Measurements from ENCODE around the gene CAPN5. TPM values are rescaled to one million over a fixed set of nuclear protein-coding genes. Genes with fewer than 3 reads are reported as not detected.

The CAPN5 gene
- total and polyA plus RNA-seq, 4 donors: 6.5 to 25.8 (median 18.2) TPM

DNA sequence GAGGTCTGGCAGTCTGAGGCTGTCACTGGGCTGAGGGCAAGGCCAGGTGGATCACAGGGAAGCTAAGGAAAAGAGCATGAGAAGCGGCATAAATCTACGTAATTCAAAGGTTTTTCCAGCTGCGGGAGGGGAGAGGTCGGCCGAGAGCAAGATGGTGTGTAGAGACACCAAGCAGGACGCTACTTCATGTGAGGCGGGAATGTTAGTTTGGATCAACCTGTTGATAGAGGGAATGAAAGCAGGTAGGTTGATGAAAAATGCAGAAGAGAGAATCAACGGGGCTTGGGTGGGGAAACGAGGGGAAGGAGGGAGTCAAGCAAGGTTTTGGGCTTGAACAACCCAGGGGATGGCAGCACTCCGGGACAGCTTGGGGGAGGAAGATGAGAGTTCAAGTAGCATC lies 29.7 kb upstream of the CAPN5 start:
- Histone ChIP-seq H3K9ac (ENCODE audit: low read depth in 1 of 2, low read length in 2 of 2) (no peak overlapping the region), H3K36me3 (ENCODE audit: control insufficient read depth in 4 of 4, insufficient read depth in 3 of 4, low read depth in 1 of 4, low read length in 3 of 4) (no peaks in the 10 kb centered on the region), H3K4me1 (ENCODE audit: control insufficient read depth in 4 of 4, insufficient read depth in 4 of 4, low read length in 3 of 4) (peaks cover 0 to 12% (median 3%) of the 10 kb centered on the region in 4 donors), H3K9me3 (ENCODE audit: control insufficient read depth in 4 of 4, low read length in 3 of 4) (no peaks in the 10 kb centered on the region), H3K27me3 (ENCODE audit: control insufficient read depth in 4 of 4, insufficient read depth in 4 of 4, low read length in 3 of 4) (peaks cover 0 to 5% (median 1%) of the 10 kb centered on the region in 4 donors), H3K4me3 (ENCODE audit: low read depth in 1 of 3, low read length in 3 of 3) (no peak overlapping the region), H3K27ac (ENCODE audit: low read depth in 1 of 2, low read length in 2 of 2) (no peak overlapping the region)
- TF ChIP-seq RAD21 (IDR thresholded peaks at IDR 0.05) (no peak), HNF4A (conservative IDR thresholded peaks at IDR 0.05) (no peak), ATF3 (IDR thresholded peaks at IDR 0.05) (no peak), FOXA2 (IDR thresholded peaks at IDR 0.05) (no peak)
- TF ChIP-seq, protein P1, sequence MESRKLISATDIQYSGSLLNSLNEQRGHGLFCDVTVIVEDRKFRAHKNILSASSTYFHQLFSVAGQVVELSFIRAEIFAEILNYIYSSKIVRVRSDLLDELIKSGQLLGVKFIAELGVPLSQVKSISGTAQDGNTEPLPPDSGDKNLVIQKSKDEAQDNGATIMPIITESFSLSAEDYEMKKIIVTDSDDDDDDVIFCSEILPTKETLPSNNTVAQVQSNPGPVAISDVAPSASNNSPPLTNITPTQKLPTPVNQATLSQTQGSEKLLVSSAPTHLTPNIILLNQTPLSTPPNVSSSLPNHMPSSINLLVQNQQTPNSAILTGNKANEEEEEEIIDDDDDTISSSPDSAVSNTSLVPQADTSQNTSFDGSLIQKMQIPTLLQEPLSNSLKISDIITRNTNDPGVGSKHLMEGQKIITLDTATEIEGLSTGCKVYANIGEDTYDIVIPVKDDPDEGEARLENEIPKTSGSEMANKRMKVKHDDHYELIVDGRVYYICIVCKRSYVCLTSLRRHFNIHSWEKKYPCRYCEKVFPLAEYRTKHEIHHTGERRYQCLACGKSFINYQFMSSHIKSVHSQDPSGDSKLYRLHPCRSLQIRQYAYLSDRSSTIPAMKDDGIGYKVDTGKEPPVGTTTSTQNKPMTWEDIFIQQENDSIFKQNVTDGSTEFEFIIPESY (IDR thresholded peaks at IDR 0.05): no peak
- WGBS: 80% methylated on average over 10 of the region's 10 CpGs
- peak; percentile 26 for DNase-seq (ENCODE audit: low spot score)

DNA sequence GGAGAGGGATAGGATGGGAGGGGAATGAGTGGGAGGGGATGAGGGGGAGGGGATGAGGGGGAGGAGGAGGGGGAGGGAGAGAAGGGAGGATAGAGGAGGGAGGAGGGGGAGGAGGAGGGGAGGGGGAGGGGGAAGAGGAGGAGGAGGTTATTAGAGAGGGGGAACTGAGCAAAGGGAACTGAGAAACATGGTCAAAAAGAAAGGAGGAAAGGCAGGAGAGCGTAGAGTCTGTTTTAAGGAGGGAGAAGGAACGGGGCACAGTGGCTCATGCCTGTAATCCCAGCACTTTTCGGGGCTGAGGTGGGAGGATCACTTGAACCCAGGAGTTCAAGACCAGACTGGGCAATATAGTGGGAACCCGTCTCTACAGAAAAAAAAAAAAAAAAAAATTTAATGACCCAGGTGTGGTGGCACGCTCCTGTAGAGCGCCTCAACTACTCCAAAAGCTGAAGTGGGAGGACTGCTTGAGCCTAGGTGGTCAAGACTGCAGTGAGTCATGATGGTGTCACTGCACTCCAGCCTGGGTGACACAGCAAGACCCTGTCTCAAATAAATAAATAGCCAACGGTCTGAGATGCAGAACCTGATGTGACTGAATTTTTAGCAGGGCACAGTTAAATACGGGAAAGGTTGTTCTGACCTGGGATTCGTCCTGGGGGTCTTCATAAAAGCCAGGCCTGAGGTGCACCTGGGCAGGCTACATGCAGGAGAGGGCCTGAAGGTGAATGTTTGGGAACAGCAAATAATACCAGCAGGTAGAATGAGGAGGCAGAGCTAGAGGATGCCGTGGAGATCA lies 28.5 kb upstream of the CAPN5 start:
- Histone ChIP-seq H3K4me1 (ENCODE audit: control insufficient read depth in 4 of 4, insufficient read depth in 4 of 4, low read length in 3 of 4) (peaks cover 0 to 12% (median 3%) of the 10 kb centered on the region in 4 donors), H3K27ac (ENCODE audit: low read depth in 1 of 2, low read length in 2 of 2) (no peak overlapping the region), H3K9me3 (ENCODE audit: control insufficient read depth in 4 of 4, low read length in 3 of 4) (no peaks in the 10 kb centered on the region), H3K36me3 (ENCODE audit: control insufficient read depth in 4 of 4, insufficient read depth in 3 of 4, low read depth in 1 of 4, low read length in 3 of 4) (no peaks in the 10 kb centered on the region), H3K9ac (ENCODE audit: low read depth in 1 of 2, low read length in 2 of 2) (no peak overlapping the region), H3K27me3 (ENCODE audit: control insufficient read depth in 4 of 4, insufficient read depth in 4 of 4, low read length in 3 of 4) (peaks cover 0 to 5% (median 1%) of the 10 kb centered on the region in 4 donors), H3K4me3 (ENCODE audit: low read depth in 1 of 3, low read length in 3 of 3) (no peak overlapping the region)
- WGBS: 81% methylated on average over 10 of the region's 10 CpGs
- no peak for TF ChIP-seq FOXA1 (IDR thresholded peaks at IDR 0.05)
- TF ChIP-seq HNF4A (conservative IDR thresholded peaks at IDR 0.05): no peak
- no peak for TF ChIP-seq CTCF (IDR thresholded peaks at IDR 0.05; ENCODE audit: low read depth, low read length, missing input control)
- no peak for TF ChIP-seq YY1 (IDR thresholded peaks at IDR 0.05)
- TF ChIP-seq REST (IDR thresholded peaks at IDR 0.05): no peak
- TF ChIP-seq, protein P1 (IDR thresholded peaks at IDR 0.05): no peak
- TF ChIP-seq RXRA (IDR thresholded peaks at IDR 0.05): no peak
- TF ChIP-seq GABPA (IDR thresholded peaks at IDR 0.05 in 1 of 2, conservative IDR thresholded peaks at IDR 0.05 in 1 of 2): no peak
- no peak for TF ChIP-seq SP1 (IDR thresholded peaks at IDR 0.05)
- TF ChIP-seq FOXA2 (IDR thresholded peaks at IDR 0.05): no peak
- no peak for TF ChIP-seq HNF4G (IDR thresholded peaks at IDR 0.05)
- no peak for TF ChIP-seq JUND (IDR thresholded peaks at IDR 0.05)
- TF ChIP-seq RAD21 (IDR thresholded peaks at IDR 0.05): no peak
- TF ChIP-seq NR2F2 (IDR thresholded peaks at IDR 0.05): no peak
- no peak for TF ChIP-seq ATF3 (IDR thresholded peaks at IDR 0.05)
- no peak for TF ChIP-seq EGR1 (IDR thresholded peaks at IDR 0.05; ENCODE audit: low read depth in 2 of 2)
- TF ChIP-seq TAF1 (conservative IDR thresholded peaks at IDR 0.05): no peak
- no peak for TF ChIP-seq MAX (IDR thresholded peaks at IDR 0.05)
- peak; percentile 10 for DNase-seq (ENCODE audit: low spot score)

All from liver (tissue), 9 donors.